Measurements from ENCODE around the gene SCT. TPM values are rescaled to one million over a fixed set of nuclear protein-coding genes. Genes with fewer than 3 reads are reported as not detected.

SCT gene
- total and polyA plus RNA-seq, 2 experiments from 2014 or later: not detected

- no peak for DNase-seq
- H3K9me3 ChIP-seq (ENCODE audit: low read depth): no peaks in the 10 kb centered on the region
- peaks cover 12% of the 10 kb centered on the region; the same call in 1 of the 2 replicates for H3K36me3 ChIP-seq (ENCODE audit: low read depth)
- H3K4me3 ChIP-seq: no peak overlapping the region
- H4K20me1 ChIP-seq (ENCODE audit: insufficient read depth): no peaks in the 10 kb centered on the region
- H2AFZ ChIP-seq: no peak overlapping the region
- no peaks in the 10 kb centered on the region for H3F3A ChIP-seq (ENCODE audit: insufficient read depth)
- in situ Hi-C loops (cut with MboI): no loop called here
- no peak overlapping the region for H3K4me2 ChIP-seq (ENCODE audit: unreplicated experiment)
- no peak overlapping the region for H3K9ac ChIP-seq
- WGBS, 2 experiments (ENCODE audit: low coverage in 1 of 2, low lambda C conversion rate in 2 of 2, missing lambda C conversion rate in 2 of 2): 95 to 97% methylated on average over 23 of the region's 23 CpGs
- no peaks in the 10 kb centered on the region for H3K9me2 ChIP-seq (ENCODE audit: insufficient read depth)
- H3K4me1 ChIP-seq (ENCODE audit: insufficient read depth): no peaks in the 10 kb centered on the region
- H3K27me3 ChIP-seq (replicated peaks; ENCODE audit: insufficient read depth): no peaks in the 10 kb centered on the region
- H3K27ac ChIP-seq: no peak overlapping the region
- H3K79me2 ChIP-seq (ENCODE audit: insufficient read depth): peaks cover 24% of the 10 kb centered on the region
- no peak for TF ChIP-seq EZH2phosphoT487 (IDR thresholded peaks at IDR 0.05; ENCODE audit: insufficient read depth, low read depth)
- TF ChIP-seq EZH2 (IDR thresholded peaks at IDR 0.05; ENCODE audit: insufficient read depth, poor library complexity, severe bottlenecking): no peak
Observed at GRCh38 chr11:601573-602245, 25.3 kb downstream of the SCT start.

- Histone ChIP-seq H3F3A (ENCODE audit: insufficient read depth) (no peaks in the 10 kb centered on the region), H3K9me3 (ENCODE audit: low read depth) (no peaks in the 10 kb centered on the region), H4K20me1 (ENCODE audit: insufficient read depth) (no peaks in the 10 kb centered on the region), H3K36me3 (ENCODE audit: low read depth) (no peaks in the 10 kb centered on the region; the same call in 1 of the 2 replicates), H3K9ac (no peak overlapping the region), H3K79me2 (ENCODE audit: insufficient read depth) (peaks cover 56% of the 10 kb centered on the region), H3K27ac (no peak overlapping the region), H3K27me3 (replicated peaks; ENCODE audit: insufficient read depth) (no peaks in the 10 kb centered on the region), H3K4me2 (ENCODE audit: unreplicated experiment) (no peak overlapping the region), H3K4me1 (ENCODE audit: insufficient read depth) (no peaks in the 10 kb centered on the region), H2AFZ (no peak overlapping the region), H3K9me2 (ENCODE audit: insufficient read depth) (no peaks in the 10 kb centered on the region), H3K4me3 (no peak overlapping the region)
- DNase-seq: no peak
- TF ChIP-seq EZH2 (IDR thresholded peaks at IDR 0.05; ENCODE audit: insufficient read depth, poor library complexity, severe bottlenecking) (no peak), EZH2phosphoT487 (IDR thresholded peaks at IDR 0.05; ENCODE audit: insufficient read depth, low read depth) (no peak)
- in situ Hi-C loops (cut with MboI): no loop called here
- 91 to 94% methylated on average over 20 to 30 of the region's 30 CpGs for WGBS, 2 experiments (ENCODE audit: low coverage in 1 of 2, low lambda C conversion rate in 2 of 2, missing lambda C conversion rate in 2 of 2)
Observed at GRCh38 chr11:598005-598680, 28.8 kb downstream of the SCT start.

DNA sequence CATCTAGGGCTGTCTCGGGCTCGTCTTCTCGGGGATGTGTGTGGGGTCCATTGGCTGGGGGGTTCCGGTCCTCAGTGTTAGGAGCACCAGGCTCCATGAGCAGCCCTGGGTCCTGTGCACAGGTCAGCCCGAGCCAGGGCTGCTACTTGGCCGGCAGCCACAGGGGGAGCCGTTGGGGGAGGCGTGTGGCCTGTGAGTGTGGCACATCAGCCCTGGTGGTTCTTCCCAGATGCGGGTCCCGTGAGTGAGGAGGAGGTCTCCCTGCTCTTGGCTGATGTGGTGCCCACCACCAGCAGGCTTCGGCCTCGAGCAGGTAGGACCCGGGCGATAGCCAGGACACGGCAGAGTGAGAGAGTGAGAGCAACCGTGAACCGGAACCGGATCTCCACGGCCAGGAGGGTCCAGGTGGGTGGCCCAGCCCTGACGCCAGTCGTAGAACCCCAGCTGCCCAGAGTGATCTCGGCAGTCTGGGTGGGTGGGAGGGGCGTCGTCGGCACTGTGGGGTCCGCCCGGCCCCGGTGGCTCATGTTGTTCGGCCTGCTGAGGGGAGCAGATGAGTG is 29.7 kb downstream of the SCT start:
- no peaks in the 10 kb centered on the region for H4K20me1 ChIP-seq (ENCODE audit: insufficient read depth)
- DNase-seq: no peak
- in situ Hi-C loops (cut with MboI): no loop called here
- no peaks in the 10 kb centered on the region; the same call in 1 of the 2 replicates for H3K36me3 ChIP-seq (ENCODE audit: low read depth)
- H2AFZ ChIP-seq: no peak overlapping the region
- no peak overlapping the region for H3K9ac ChIP-seq
- no peak overlapping the region for H3K27ac ChIP-seq
- no peaks in the 10 kb centered on the region for H3K9me3 ChIP-seq (ENCODE audit: low read depth)
- H3K4me2 ChIP-seq (ENCODE audit: unreplicated experiment): no peak overlapping the region
- no peaks in the 10 kb centered on the region for H3F3A ChIP-seq (ENCODE audit: insufficient read depth)
- no peaks in the 10 kb centered on the region for H3K27me3 ChIP-seq (replicated peaks; ENCODE audit: insufficient read depth)
- no peaks in the 10 kb centered on the region for H3K4me1 ChIP-seq (ENCODE audit: insufficient read depth)
- no peak for TF ChIP-seq EZH2phosphoT487 (IDR thresholded peaks at IDR 0.05; ENCODE audit: insufficient read depth, low read depth)
- no peak for TF ChIP-seq EZH2 (IDR thresholded peaks at IDR 0.05; ENCODE audit: insufficient read depth, poor library complexity, severe bottlenecking)
- peaks cover 61% of the 10 kb centered on the region for H3K79me2 ChIP-seq (ENCODE audit: insufficient read depth)
- H3K9me2 ChIP-seq (ENCODE audit: insufficient read depth): no peaks in the 10 kb centered on the region
- no peak overlapping the region for H3K4me3 ChIP-seq
- 89 to 92% methylated on average over 21 to 29 of the region's 29 CpGs for WGBS, 2 experiments (ENCODE audit: low coverage in 1 of 2, low lambda C conversion rate in 2 of 2, missing lambda C conversion rate in 2 of 2)

DNA sequence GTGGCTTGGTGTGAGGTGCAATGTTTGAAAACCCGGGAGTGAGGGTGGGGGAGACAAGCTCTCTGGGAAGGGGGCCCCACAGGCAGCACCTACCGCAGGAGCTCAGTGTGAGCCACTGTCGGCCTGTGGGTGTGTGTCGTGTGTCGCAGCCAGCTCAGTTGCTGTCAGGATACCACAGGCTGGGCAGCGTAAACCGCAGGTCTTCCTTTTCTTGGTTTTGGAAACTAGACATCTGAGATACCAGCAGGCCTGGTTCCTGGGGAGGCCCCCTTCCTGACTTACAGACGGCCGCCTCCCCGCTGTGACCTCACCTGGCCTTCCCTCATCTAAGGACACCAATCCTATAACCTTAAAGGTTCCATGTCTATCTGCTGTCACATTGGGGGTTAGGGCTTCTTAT is 30.6 kb downstream of the SCT start:
- TF ChIP-seq EZH2phosphoT487 (IDR thresholded peaks at IDR 0.05; ENCODE audit: insufficient read depth, low read depth) (no peak), EZH2 (IDR thresholded peaks at IDR 0.05; ENCODE audit: insufficient read depth, poor library complexity, severe bottlenecking) (no peak)
- in situ Hi-C loops (cut with MboI): no loop called here
- Histone ChIP-seq H3F3A (ENCODE audit: insufficient read depth) (no peaks in the 10 kb centered on the region), H3K4me3 (no peak overlapping the region), H3K79me2 (ENCODE audit: insufficient read depth) (peaks cover 59% of the 10 kb centered on the region), H3K27ac (no peak overlapping the region), H3K9ac (no peak overlapping the region), H3K4me2 (ENCODE audit: unreplicated experiment) (no peak overlapping the region), H3K9me3 (ENCODE audit: low read depth) (no peaks in the 10 kb centered on the region), H3K27me3 (replicated peaks; ENCODE audit: insufficient read depth) (no peaks in the 10 kb centered on the region), H3K4me1 (ENCODE audit: insufficient read depth) (no peaks in the 10 kb centered on the region), H3K9me2 (ENCODE audit: insufficient read depth) (no peaks in the 10 kb centered on the region), H4K20me1 (ENCODE audit: insufficient read depth) (no peaks in the 10 kb centered on the region), H3K36me3 (ENCODE audit: low read depth) (no peaks in the 10 kb centered on the region; the same call in 1 of the 2 replicates), H2AFZ (no peak overlapping the region)
- whole genome bisulfite sequencing, 2 experiments (ENCODE audit: low coverage in 1 of 2, low lambda C conversion rate in 2 of 2, missing lambda C conversion rate in 2 of 2): 87 to 89% methylated on average over 8 to 10 of the region's 10 CpGs
- no peak for DNase-seq

Data from GM23248 (cell line).